Parathyroid adenoma (tissue), 2 donors: ENCODE data around the gene BMI1.

Experiments
- H2AFZ ChIP-seq: fragments of 300-600 bp; sonication (generic); one replicate; pipeline ENCODE4 v1.7.0; 2017; ENCODE audit warnings: antibody characterized with exemption, mild to moderate bottlenecking
- H3K27ac ChIP-seq: fragments of 300-600 bp; sonication (generic); one replicate; pipeline ENCODE4 v1.7.0; 2017
- H3K27me3 ChIP-seq: fragments of 300-600 bp; sonication (generic); one replicate; pipeline ENCODE4 v1.7.0; 2017; ENCODE audit warnings: low read length; ENCODE audit not compliant: control insufficient read depth, insufficient read depth
- H3K36me3 ChIP-seq: fragments of 300-600 bp; sonication (generic); one replicate; pipeline ENCODE4 v1.7.0; 2017; ENCODE audit warnings: low read length; ENCODE audit not compliant: control insufficient read depth, insufficient read depth
- H3K4me1 ChIP-seq: fragments of 300-600 bp; sonication (generic); one replicate; pipeline ENCODE4 v1.7.0; 2017; ENCODE audit warnings: control low read depth
- H3K4me2 ChIP-seq: fragments of 300-600 bp; sonication (generic); one replicate; pipeline ENCODE4 v1.7.0; 2017; ENCODE audit warnings: low read length
- H3K4me3 ChIP-seq: fragments of 300-600 bp; sonication (generic); one replicate; pipeline ENCODE4 v1.7.0; 2017; ENCODE audit warnings: low read depth, low read length
- H3K79me2 ChIP-seq: fragments of 300-600 bp; sonication (generic); one replicate; pipeline ENCODE4 v1.7.0; 2017; ENCODE audit warnings: control low read depth
- H3K9ac ChIP-seq: fragments of 300-600 bp; sonication (generic); one replicate; pipeline ENCODE4 v1.7.0; 2017; ENCODE audit warnings: mild to moderate bottlenecking
- H3K9me3 ChIP-seq: fragments of 300-600 bp; sonication (generic); one replicate; pipeline ENCODE4 v1.7.0; 2017; ENCODE audit warnings: low read length; ENCODE audit not compliant: control insufficient read depth
- CTCF ChIP-seq: fragments of 300-600 bp; sonication (generic); IDR thresholded peaks from one replicate; pipeline ENCODE4 v1.7.0; 2017; ENCODE audit warnings: antibody characterized with exemption, mild to moderate bottlenecking
- donor health status: primary hyperparathyroidism.

BMI1 gene

GRCh38 chr10:22335173-22335933 is 14.5 kb downstream of the BMI1 start:
- H3K36me3 ChIP-seq, result no peaks in the 10 kb centered on the region
- H3K79me2 ChIP-seq, result no peaks in the 10 kb centered on the region
- peak overlapping the region; percentile 24 for H3K4me3 ChIP-seq
- no peak for TF ChIP-seq CTCF
- peak overlapping the region; percentile 57 for H3K4me2 ChIP-seq
- no peak overlapping the region for H3K9ac ChIP-seq
- no peaks in the 10 kb centered on the region for H3K9me3 ChIP-seq
- H3K4me1 ChIP-seq, result no peaks in the 10 kb centered on the region
- H3K27me3 ChIP-seq, result peaks cover 7% of the 10 kb centered on the region
- H3K27ac ChIP-seq, result no peak overlapping the region
- H2AFZ ChIP-seq, result peak overlapping the region; percentile 71

- no peaks in the 10 kb centered on the region for H3K79me2 ChIP-seq
- H3K9me3 ChIP-seq, result no peaks in the 10 kb centered on the region
- no peaks in the 10 kb centered on the region for H3K4me1 ChIP-seq
- H3K4me2 ChIP-seq, result no peak overlapping the region
- no peak overlapping the region for H2AFZ ChIP-seq
- H3K36me3 ChIP-seq, result no peaks in the 10 kb centered on the region
- no peak overlapping the region for H3K4me3 ChIP-seq
- no peak overlapping the region for H3K27ac ChIP-seq
- TF ChIP-seq CTCF, result no peak
- H3K27me3 ChIP-seq, result peaks cover 11% of the 10 kb centered on the region
- no peak overlapping the region for H3K9ac ChIP-seq
Observed at GRCh38 chr10:22338185-22338900, 17.4 kb downstream of the BMI1 start.

- H3K4me1 ChIP-seq, result no peaks in the 10 kb centered on the region
- H3K36me3 ChIP-seq, result no peaks in the 10 kb centered on the region
- no peak overlapping the region for H3K4me3 ChIP-seq
- H3K27ac ChIP-seq, result no peak overlapping the region
- H3K9me3 ChIP-seq, result no peaks in the 10 kb centered on the region
- no peaks in the 10 kb centered on the region for H3K79me2 ChIP-seq
- no peak overlapping the region for H2AFZ ChIP-seq
- H3K4me2 ChIP-seq, result no peak overlapping the region
- peaks cover 12% of the 10 kb centered on the region for H3K27me3 ChIP-seq
- H3K9ac ChIP-seq, result no peak overlapping the region
- TF ChIP-seq CTCF, result no peak
Observed at GRCh38 chr10:22338931-22339330, 18.0 kb downstream of the BMI1 start.

GRCh38 chr10:22339761-22340328 is 18.9 kb downstream of the BMI1 start:
- Histone ChIP-seq H3K27me3 (peaks cover 17% of the 10 kb centered on the region), H3K4me3 (peak overlapping the region; percentile 74), H3K9me3 (no peaks in the 10 kb centered on the region), H3K27ac (peak overlapping the region; percentile 85), H3K9ac (no peak overlapping the region), H3K79me2 (no peaks in the 10 kb centered on the region), H2AFZ (peak overlapping the region; percentile 93), H3K36me3 (no peaks in the 10 kb centered on the region), H3K4me1 (no peaks in the 10 kb centered on the region), H3K4me2 (peak overlapping the region; percentile 78)
- TF ChIP-seq CTCF, result no peak
